Type B pancreatic cell (in vitro differentiated cells): ENCODE measurements around the gene ZNF385D. TPM values are rescaled to one million over a fixed set of nuclear protein-coding genes. Genes with fewer than 3 reads are reported as not detected.

Experiments used
- DNase-seq: peaks from one replicate; pipeline ENCODE4 v3.0.0; 2021; ENCODE audit warnings: mixed read lengths; ENCODE audit not compliant: unreplicated experiment; ENCODE audit errors: extremely low spot score
- H3K27ac Mint-ChIP-seq: 2 replicates; pipeline ENCODE4 v1.8.0; 2021; ENCODE audit warnings: mild to moderate bottlenecking, mixed read lengths
- H3K27me3 Mint-ChIP-seq: 2 replicates; pipeline ENCODE4 v1.8.0; 2021; ENCODE audit warnings: mixed read lengths
- H3K36me3 Mint-ChIP-seq: 2 replicates; pipeline ENCODE4 v1.8.0; 2021; ENCODE audit warnings: mixed read lengths
- H3K4me1 Mint-ChIP-seq: one replicate; pipeline ENCODE4 v1.8.0; 2021; ENCODE audit warnings: mixed read lengths; ENCODE audit not compliant: unreplicated experiment
- H3K4me3 Mint-ChIP-seq: 2 replicates; pipeline ENCODE4 v1.8.0; 2021; ENCODE audit warnings: mild to moderate bottlenecking, mixed read lengths
- H3K9me3 Mint-ChIP-seq: 2 replicates; pipeline ENCODE4 v1.8.0; 2021; ENCODE audit warnings: mixed read lengths
- total RNA-seq: library from RNA; stranded (reverse); gene quantifications from 2 replicates; pipeline ENCODE4 v1.2.1, GENCODE V29; 2021; ENCODE audit warnings: low replicate concordance
- TF ChIP-seq, protein P1 (sequence below): fragments of 200-600 bp; sonication (generic); conservative IDR thresholded peaks from 2 replicates; pipeline ENCODE4 v1.5.0; 2021; ENCODE audit warnings: antibody characterized with exemption, mild to moderate bottlenecking

ZNF385D gene
- total RNA-seq, 1 donor from 2014 or later, result 7.5 TPM

GRCh38 chr3:21665444-21666100 is 85.4 kb downstream of the ZNF385D start:
- H3K27me3 Mint-ChIP-seq, result no peaks in the 10 kb centered on the region
- H3K4me1 Mint-ChIP-seq, result no peaks in the 10 kb centered on the region
- H3K9me3 Mint-ChIP-seq, result no peaks in the 10 kb centered on the region
- TF ChIP-seq, protein P1, sequence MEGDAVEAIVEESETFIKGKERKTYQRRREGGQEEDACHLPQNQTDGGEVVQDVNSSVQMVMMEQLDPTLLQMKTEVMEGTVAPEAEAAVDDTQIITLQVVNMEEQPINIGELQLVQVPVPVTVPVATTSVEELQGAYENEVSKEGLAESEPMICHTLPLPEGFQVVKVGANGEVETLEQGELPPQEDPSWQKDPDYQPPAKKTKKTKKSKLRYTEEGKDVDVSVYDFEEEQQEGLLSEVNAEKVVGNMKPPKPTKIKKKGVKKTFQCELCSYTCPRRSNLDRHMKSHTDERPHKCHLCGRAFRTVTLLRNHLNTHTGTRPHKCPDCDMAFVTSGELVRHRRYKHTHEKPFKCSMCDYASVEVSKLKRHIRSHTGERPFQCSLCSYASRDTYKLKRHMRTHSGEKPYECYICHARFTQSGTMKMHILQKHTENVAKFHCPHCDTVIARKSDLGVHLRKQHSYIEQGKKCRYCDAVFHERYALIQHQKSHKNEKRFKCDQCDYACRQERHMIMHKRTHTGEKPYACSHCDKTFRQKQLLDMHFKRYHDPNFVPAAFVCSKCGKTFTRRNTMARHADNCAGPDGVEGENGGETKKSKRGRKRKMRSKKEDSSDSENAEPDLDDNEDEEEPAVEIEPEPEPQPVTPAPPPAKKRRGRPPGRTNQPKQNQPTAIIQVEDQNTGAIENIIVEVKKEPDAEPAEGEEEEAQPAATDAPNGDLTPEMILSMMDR, result no peak
- H3K4me3 Mint-ChIP-seq, result no peak overlapping the region
- no peaks in the 10 kb centered on the region for H3K36me3 Mint-ChIP-seq
- H3K27ac Mint-ChIP-seq, result peak overlapping the region; percentile 22
- DNase-seq, result no peak

- H3K4me1 Mint-ChIP-seq, result no peaks in the 10 kb centered on the region
- H3K27ac Mint-ChIP-seq, result peak overlapping the region; percentile 22
- no peak overlapping the region for H3K4me3 Mint-ChIP-seq
- DNase-seq, result no peak
- H3K9me3 Mint-ChIP-seq, result no peaks in the 10 kb centered on the region
- TF ChIP-seq, protein P1, result no peak
- H3K27me3 Mint-ChIP-seq, result no peaks in the 10 kb centered on the region
- H3K36me3 Mint-ChIP-seq, result no peaks in the 10 kb centered on the region
Measured at GRCh38 chr3:21664996-21665395, 86.0 kb downstream of the ZNF385D start.

GRCh38 chr3:21662403-21662802 is 88.6 kb downstream of the ZNF385D start:
- H3K36me3 Mint-ChIP-seq, result no peaks in the 10 kb centered on the region
- H3K9me3 Mint-ChIP-seq, result no peaks in the 10 kb centered on the region
- TF ChIP-seq, protein P1, result no peak
- H3K27me3 Mint-ChIP-seq, result no peaks in the 10 kb centered on the region
- H3K27ac Mint-ChIP-seq, result no peak overlapping the region
- no peak for DNase-seq
- no peak overlapping the region for H3K4me3 Mint-ChIP-seq
- H3K4me1 Mint-ChIP-seq, result no peaks in the 10 kb centered on the region

- DNase-seq, result no peak
- Mint-ChIP-seq H3K27ac (no peak overlapping the region), H3K36me3 (no peaks in the 10 kb centered on the region)
Measured at GRCh38 chr3:21654662-21655061, 96.3 kb downstream of the ZNF385D start.

GRCh38 chr3:21654241-21654640 is 96.8 kb downstream of the ZNF385D start:
- Mint-ChIP-seq H3K27ac (no peak overlapping the region), H3K27me3 (no peaks in the 10 kb centered on the region), H3K4me1 (no peaks in the 10 kb centered on the region), H3K9me3 (no peaks in the 10 kb centered on the region), H3K36me3 (no peaks in the 10 kb centered on the region), H3K4me3 (no peak overlapping the region)
- no peak for DNase-seq
- TF ChIP-seq, protein P1, result no peak

More at GRCh38 chr3:21654662-21655061, 96.3 kb downstream of the ZNF385D start:
- Mint-ChIP-seq H3K4me3 (no peak overlapping the region), H3K9me3 (no peaks in the 10 kb centered on the region), H3K27me3 (no peaks in the 10 kb centered on the region), H3K4me1 (no peaks in the 10 kb centered on the region)
- TF ChIP-seq, protein P1, result no peak
